SK-MEL-5 (cell line): ENCODE results near the gene LCN10. TPM values are rescaled to one million over a fixed set of nuclear protein-coding genes. Genes with fewer than 3 reads are reported as not detected.
"Not testable (repeated sequence)": the region's sequence is repeated elsewhere in the genome, so short reads cannot be mapped to it uniquely, and the experiment has no call there.

ENCODE experiments used
- DNase-seq: peaks from one replicate; pipeline ENCODE4 v3.0.0-alpha.2; 2016; ENCODE audit warnings: low read depth, low spot score
- in situ Hi-C: cut with HindIII; loops from 2 replicates; pipeline ENCODE4 v1.10.0; 2016; ENCODE audit warnings: low sequenced_read_pairs, high pct_unique_total_duplicates, low pct_unique_long_range_greater_than_20kb
- total RNA-seq: library from RNA; depleted of rRNA; stranded (reverse); fragments of >200 nt; shearing (Covaris generic); gene quantifications from 2 replicates; pipeline ENCODE4 v1.2.3, GENCODE V29; 2014

The LCN10 gene
- total RNA-seq, 1 experiment from 2014 or later, result not detected

DNA sequence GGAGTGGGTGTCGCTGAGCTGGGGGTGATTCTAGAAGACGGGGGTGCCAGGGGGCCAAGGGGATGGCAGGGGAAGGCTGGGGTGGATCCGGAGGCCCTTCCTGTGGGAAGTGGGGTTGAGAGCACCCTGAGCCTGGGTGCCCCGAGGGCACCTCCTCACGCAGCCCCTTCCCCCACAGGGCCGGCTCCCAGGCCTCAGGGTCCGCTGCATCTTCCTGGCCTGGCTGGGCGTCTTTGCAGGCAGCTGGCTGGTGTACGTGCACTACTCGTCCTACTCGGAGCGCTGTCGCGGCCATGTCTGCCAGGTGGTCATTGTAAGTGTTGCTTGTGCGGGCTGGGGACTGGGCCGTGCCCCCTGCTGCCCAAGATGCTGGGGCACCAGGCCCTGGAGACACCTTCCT lies 25.3 kb downstream of the LCN10 start:
- in situ Hi-C loops, result no loop called here
- DNase-seq, result no peak

GRCh38 chr9:136714893-136715274 lies 27.9 kb downstream of the LCN10 start:
- in situ Hi-C loops, result no loop called here
- no peak for DNase-seq

- DNase-seq, result no peak
Observed at GRCh38 chr9:136714096-136714892, 28.4 kb downstream of the LCN10 start.

GRCh38 chr9:136713550-136713949 lies 29.2 kb downstream of the LCN10 start:
- in situ Hi-C loops, result no loop called here
- DNase-seq, result no peak

More at GRCh38 chr9:136714096-136714892, 28.4 kb downstream of the LCN10 start:
- in situ Hi-C loops, result no loop called here

- in situ Hi-C loops, result no loop called here
- no peak for DNase-seq
Observed at GRCh38 chr9:136712690-136713544, 29.8 kb downstream of the LCN10 start.

GRCh38 chr9:136711751-136712689 lies 30.7 kb downstream of the LCN10 start, which contains the start of gene DIPK1B:
TSS of gene DIPK1B (plus strand) at chr9:136712572. CDS start at chr9:136712666, 94 bp downstream.
- in situ Hi-C loops, result no loop called here
- peak; percentile 44 for DNase-seq

GRCh38 chr9:136711219-136711648 lies 31.5 kb downstream of the LCN10 start:
- DNase-seq, in situ Hi-C loops: not testable (repeated sequence)

DNA sequence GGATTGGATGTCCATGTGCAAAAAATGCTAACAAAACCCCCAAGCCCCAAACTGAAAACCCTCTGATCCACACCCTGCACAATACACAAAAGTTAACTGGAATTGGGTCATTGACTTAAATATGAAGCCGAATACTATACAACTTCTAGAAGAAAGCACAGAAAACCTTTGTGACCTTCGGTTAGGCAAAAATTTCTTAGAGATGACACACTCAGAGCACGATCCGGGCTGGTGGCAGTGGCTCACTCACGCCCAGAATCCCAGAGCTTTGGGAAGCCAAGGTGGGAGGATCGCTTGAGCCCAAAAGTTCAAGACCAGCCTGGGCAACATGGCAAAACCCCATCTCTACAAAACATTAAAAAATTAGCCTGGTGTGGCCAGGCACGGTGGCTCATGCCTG lies 32.2 kb downstream of the LCN10 start:
- in situ Hi-C loops, result no loop called here
- DNase-seq, result no peak

GRCh38 chr9:136709454-136710109 lies 33.2 kb downstream of the LCN10 start:
- no peak for DNase-seq
- in situ Hi-C loops, result no loop called here

- in situ Hi-C loops, result no loop called here
- DNase-seq, result peak; percentile 88
Observed at GRCh38 chr9:136707849-136708517, 34.8 kb downstream of the LCN10 start.

DNA sequence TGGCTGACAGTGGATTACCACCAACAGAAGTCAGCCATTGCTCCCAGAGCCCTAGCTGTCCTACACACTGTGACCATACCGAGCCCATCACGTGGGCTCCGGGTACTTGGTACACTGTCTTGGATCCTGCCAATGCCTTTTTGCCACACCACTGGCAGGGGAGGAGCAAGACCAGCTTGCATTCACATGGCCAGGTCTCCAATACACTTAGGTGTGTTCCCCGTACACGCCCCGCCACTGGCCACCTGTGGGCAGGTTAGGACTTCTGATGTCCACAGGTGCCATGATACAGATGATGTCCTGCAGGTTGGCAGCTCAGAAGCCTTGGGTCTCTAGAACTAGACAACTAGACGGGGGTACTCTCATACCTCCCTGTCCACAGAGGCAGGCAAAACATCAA lies 35.7 kb downstream of the LCN10 start:
- DNase-seq, result no peak
- in situ Hi-C loops, result no loop called here

DNA sequence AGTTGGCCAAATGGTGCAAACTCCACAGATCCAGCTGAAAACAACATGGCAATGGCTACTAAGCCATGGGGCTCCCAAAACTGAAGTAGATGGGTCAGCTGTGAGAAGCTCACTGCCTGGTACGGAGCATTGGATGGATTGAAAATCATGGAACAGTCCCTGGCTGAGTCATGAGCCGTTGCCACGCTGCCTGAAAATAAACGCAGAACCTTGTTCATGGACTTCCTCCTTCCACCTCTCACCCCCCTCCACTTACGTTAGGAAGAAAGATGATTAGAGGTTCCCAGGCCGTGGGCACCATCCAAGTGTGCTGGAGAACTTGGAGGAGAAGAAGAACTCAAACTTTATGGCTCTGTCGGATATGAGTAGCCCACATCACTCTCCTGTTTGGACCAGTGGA lies 37.2 kb downstream of the LCN10 start:
- in situ Hi-C loops, result no loop called here
- DNase-seq, result no peak

DNA sequence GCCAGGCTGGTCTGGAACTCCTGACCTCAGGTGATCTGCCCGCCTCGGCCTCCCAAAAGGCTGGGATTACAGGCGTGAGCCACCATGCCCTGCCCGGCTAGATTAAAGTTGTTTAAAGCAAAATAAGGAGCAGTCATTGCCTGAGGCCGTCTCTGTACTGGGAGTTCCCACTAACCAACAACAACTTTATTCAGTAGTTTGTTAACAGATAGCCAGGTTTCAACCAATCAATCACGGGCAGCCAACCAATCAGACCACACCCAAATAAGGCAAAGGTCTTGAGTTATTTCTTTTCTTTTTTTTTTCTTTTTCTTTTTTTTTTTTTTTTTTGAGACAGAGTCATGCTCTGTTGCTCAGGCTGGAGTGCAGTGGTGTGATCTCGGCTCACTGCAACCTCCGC lies 38.0 kb downstream of the LCN10 start:
- in situ Hi-C loops, DNase-seq: not testable (repeated sequence)

DNA sequence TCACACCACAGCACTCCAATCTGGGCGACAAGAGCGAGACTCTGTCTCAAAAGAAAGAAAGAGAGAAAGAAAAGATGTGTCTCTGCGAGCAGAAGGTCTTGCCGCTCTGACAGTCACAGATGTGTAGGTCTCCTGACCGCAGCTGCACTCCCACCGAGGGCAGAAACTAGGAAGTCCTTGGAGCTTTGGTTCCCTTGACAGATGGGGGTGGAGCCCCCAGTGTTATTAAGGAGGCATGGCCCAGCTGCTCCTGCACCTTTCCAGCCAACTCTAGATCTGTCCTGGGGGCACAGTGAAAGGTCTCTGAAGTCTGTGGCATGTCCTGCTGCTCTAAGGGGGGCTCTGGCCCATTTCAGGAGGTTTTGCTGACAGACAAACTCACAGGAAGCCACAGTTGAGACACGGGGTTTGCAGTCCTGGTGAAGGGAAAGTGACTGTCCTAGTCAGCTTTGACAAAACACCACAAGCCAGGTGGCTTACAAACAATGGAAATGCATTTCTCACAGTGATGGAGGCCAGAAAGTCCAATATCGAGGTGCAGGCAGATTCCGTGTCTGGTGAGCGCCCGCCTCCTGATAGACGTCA lies 39.4 kb downstream of the LCN10 start:
- in situ Hi-C loops, result no loop called here
- DNase-seq, result no peak

DNA sequence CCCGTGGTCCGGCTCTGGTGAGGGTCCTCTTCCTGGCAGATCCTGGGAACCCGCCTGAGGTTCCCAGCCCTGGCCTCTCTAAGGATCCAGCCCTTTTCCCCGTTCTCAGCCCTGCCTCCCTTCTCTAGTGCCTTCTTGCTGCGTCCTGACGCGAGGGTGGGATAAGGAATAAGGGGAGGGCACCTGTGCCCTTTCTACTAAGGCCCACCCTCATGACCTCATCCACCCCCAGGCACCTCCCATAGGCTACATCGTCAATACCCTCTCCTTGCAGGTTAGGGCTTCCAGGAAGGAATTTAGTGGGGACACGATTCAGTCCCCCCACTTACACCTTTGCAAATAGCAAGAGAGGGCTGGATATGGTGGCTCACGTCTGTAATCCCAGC lies 41.1 kb downstream of the LCN10 start:
- no peak for DNase-seq
- in situ Hi-C loops, result no loop called here

GRCh38 chr9:136700959-136701667 lies 41.6 kb downstream of the LCN10 start:
- DNase-seq, result no peak
- in situ Hi-C loops, result no loop called here
